ENCODE results near the gene C6orf120. TPM values are rescaled to one million over a fixed set of nuclear protein-coding genes. Genes with fewer than 3 reads are reported as not detected.

The C6orf120 gene
- total RNA-seq, 1 donor from 2014 or later, result 34.6 TPM

DNA sequence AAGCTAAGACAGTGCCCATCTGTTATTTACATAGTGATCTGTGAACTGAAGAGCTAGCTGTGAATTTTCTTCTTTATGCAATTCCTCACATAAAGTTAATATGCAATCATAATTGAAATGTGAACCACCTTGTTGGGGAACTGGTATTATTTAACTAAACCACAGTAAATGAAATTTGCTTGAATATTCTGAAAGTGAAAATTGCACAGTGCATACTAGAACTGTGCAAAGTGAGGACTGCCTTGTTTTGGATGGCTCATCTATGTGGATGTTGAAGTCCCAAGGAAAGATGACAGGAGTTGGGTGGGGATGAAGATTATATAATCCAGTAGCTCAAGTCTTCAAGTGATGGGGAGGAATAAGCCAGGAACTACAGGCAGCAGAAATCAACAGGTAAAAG is 28.0 kb downstream of the C6orf120 start:
- H3K79me2 ChIP-seq (ENCODE audit: insufficient read depth, low read length), result no peaks in the 10 kb centered on the region
- no peaks in the 10 kb centered on the region for H3K36me3 ChIP-seq (ENCODE audit: insufficient read depth, low read length)
- FAIRE-seq (no peak), DNase-seq (ENCODE audit: low read depth) (no peak)
- Mint-ChIP-seq H3K4me3 (ENCODE audit: unreplicated experiment) (no peak overlapping the region), H3K4me1 (ENCODE audit: low read depth, unreplicated experiment) (peaks cover 6% of the 10 kb centered on the region), H3K36me3 (ENCODE audit: low read depth, unreplicated experiment) (no peaks in the 10 kb centered on the region), H3K9me3 (ENCODE audit: unreplicated experiment) (peaks cover 2% of the 10 kb centered on the region), H3K27me3 (ENCODE audit: low read depth, unreplicated experiment) (peaks cover 5% of the 10 kb centered on the region), H3K27ac (ENCODE audit: unreplicated experiment) (no peak overlapping the region)
- no peak for TF ChIP-seq CTCF (IDR thresholded peaks at IDR 0.05; ENCODE audit: insufficient read depth, low read depth, low read length)
- no peak overlapping the region for H3K4me3 ChIP-seq (ENCODE audit: insufficient read depth, low read depth, low read length)
- peaks cover 5% of the 10 kb centered on the region for H3K4me1 ChIP-seq (ENCODE audit: insufficient read depth, low read length)
- no peaks in the 10 kb centered on the region for H4K20me1 ChIP-seq (ENCODE audit: insufficient read depth, low read length)
- H3K9ac ChIP-seq (ENCODE audit: low read length), result no peak overlapping the region
- no peaks in the 10 kb centered on the region for H3K27me3 ChIP-seq (ENCODE audit: insufficient read depth, low read length)
- no peak overlapping the region for H3K4me2 ChIP-seq (ENCODE audit: low read length)
- no peak overlapping the region for H2AFZ ChIP-seq (ENCODE audit: low read depth, low read length)
- no peaks in the 10 kb centered on the region for H3K9me3 ChIP-seq (ENCODE audit: insufficient read depth, low read depth, low read length)
- no peak overlapping the region for H3K27ac ChIP-seq (ENCODE audit: low read depth, low read length)

- Histone ChIP-seq H3K27ac (ENCODE audit: low read depth, low read length) (no peak overlapping the region), H3K4me1 (ENCODE audit: insufficient read depth, low read length) (no peaks in the 10 kb centered on the region), H3K4me3 (ENCODE audit: insufficient read depth, low read depth, low read length) (no peak overlapping the region), H4K20me1 (ENCODE audit: insufficient read depth, low read length) (no peaks in the 10 kb centered on the region), H3K36me3 (ENCODE audit: insufficient read depth, low read length) (no peaks in the 10 kb centered on the region), H3K79me2 (ENCODE audit: insufficient read depth, low read length) (no peaks in the 10 kb centered on the region), H2AFZ (ENCODE audit: low read depth, low read length) (no peak overlapping the region), H3K4me2 (ENCODE audit: low read length) (no peak overlapping the region), H3K9ac (ENCODE audit: low read length) (no peak overlapping the region), H3K27me3 (ENCODE audit: insufficient read depth, low read length) (peaks cover 4% of the 10 kb centered on the region), H3K9me3 (ENCODE audit: insufficient read depth, low read depth, low read length) (no peaks in the 10 kb centered on the region)
- FAIRE-seq (no peak), DNase-seq (ENCODE audit: low read depth) (no peak)
- Mint-ChIP-seq H3K4me3 (ENCODE audit: unreplicated experiment) (no peak overlapping the region), H3K36me3 (ENCODE audit: low read depth, unreplicated experiment) (no peaks in the 10 kb centered on the region), H3K9me3 (ENCODE audit: unreplicated experiment) (peaks cover 2% of the 10 kb centered on the region), H3K4me1 (ENCODE audit: low read depth, unreplicated experiment) (no peaks in the 10 kb centered on the region), H3K27ac (ENCODE audit: unreplicated experiment) (no peak overlapping the region), H3K27me3 (ENCODE audit: low read depth, unreplicated experiment) (peaks cover 6% of the 10 kb centered on the region)
- no peak for TF ChIP-seq EZH2 (IDR thresholded peaks at IDR 0.05; ENCODE audit: insufficient read depth, low read length)
These were observed 36.5 kb downstream of the C6orf120 start for GRCh38 chr6:169738204-169738975.

- Histone ChIP-seq H3K4me3 (ENCODE audit: insufficient read depth, low read depth, low read length) (no peak overlapping the region), H3K9me3 (ENCODE audit: insufficient read depth, low read depth, low read length) (no peaks in the 10 kb centered on the region), H3K27me3 (ENCODE audit: insufficient read depth, low read length) (peaks cover 4% of the 10 kb centered on the region), H3K4me2 (ENCODE audit: low read length) (no peak overlapping the region), H3K9ac (ENCODE audit: low read length) (no peak overlapping the region), H3K79me2 (ENCODE audit: insufficient read depth, low read length) (no peaks in the 10 kb centered on the region), H3K4me1 (ENCODE audit: insufficient read depth, low read length) (no peaks in the 10 kb centered on the region), H3K36me3 (ENCODE audit: insufficient read depth, low read length) (no peaks in the 10 kb centered on the region), H3K27ac (ENCODE audit: low read depth, low read length) (no peak overlapping the region), H2AFZ (ENCODE audit: low read depth, low read length) (no peak overlapping the region), H4K20me1 (ENCODE audit: insufficient read depth, low read length) (no peaks in the 10 kb centered on the region)
- FAIRE-seq (no peak), DNase-seq (ENCODE audit: low read depth) (no peak)
- TF ChIP-seq EZH2 (IDR thresholded peaks at IDR 0.05; ENCODE audit: insufficient read depth, low read length), result no peak
- no peak for TF ChIP-seq CTCF (IDR thresholded peaks at IDR 0.05; ENCODE audit: insufficient read depth, low read depth, low read length)
- peaks cover 6% of the 10 kb centered on the region for H3K27me3 Mint-ChIP-seq (ENCODE audit: low read depth, unreplicated experiment)
- peaks cover 2% of the 10 kb centered on the region for H3K9me3 Mint-ChIP-seq (ENCODE audit: unreplicated experiment)
- no peak overlapping the region for H3K27ac Mint-ChIP-seq (ENCODE audit: unreplicated experiment)
- no peaks in the 10 kb centered on the region for H3K36me3 Mint-ChIP-seq (ENCODE audit: low read depth, unreplicated experiment)
- no peak overlapping the region for H3K4me3 Mint-ChIP-seq (ENCODE audit: unreplicated experiment)
- H3K4me1 Mint-ChIP-seq (ENCODE audit: low read depth, unreplicated experiment), result no peaks in the 10 kb centered on the region
These were observed 37.1 kb downstream of the C6orf120 start for GRCh38 chr6:169738976-169739529.
